CD4-positive, alpha-beta T cell treated with Interferon gamma for 1 hour (primary cell): ENCODE measurements around the gene RIPK3.
A peak's percentile ranks its signal among the peaks of the same experiment; 100 is the strongest.
"Not testable (repeated sequence)": the region's sequence is repeated elsewhere in the genome, so short reads cannot be mapped to it uniquely, and the experiment has no call there.

Experiments used
- DNase-seq: peaks from one replicate; pipeline ENCODE4 v3.0.0-alpha.2; 2020

RIPK3 gene

DNA sequence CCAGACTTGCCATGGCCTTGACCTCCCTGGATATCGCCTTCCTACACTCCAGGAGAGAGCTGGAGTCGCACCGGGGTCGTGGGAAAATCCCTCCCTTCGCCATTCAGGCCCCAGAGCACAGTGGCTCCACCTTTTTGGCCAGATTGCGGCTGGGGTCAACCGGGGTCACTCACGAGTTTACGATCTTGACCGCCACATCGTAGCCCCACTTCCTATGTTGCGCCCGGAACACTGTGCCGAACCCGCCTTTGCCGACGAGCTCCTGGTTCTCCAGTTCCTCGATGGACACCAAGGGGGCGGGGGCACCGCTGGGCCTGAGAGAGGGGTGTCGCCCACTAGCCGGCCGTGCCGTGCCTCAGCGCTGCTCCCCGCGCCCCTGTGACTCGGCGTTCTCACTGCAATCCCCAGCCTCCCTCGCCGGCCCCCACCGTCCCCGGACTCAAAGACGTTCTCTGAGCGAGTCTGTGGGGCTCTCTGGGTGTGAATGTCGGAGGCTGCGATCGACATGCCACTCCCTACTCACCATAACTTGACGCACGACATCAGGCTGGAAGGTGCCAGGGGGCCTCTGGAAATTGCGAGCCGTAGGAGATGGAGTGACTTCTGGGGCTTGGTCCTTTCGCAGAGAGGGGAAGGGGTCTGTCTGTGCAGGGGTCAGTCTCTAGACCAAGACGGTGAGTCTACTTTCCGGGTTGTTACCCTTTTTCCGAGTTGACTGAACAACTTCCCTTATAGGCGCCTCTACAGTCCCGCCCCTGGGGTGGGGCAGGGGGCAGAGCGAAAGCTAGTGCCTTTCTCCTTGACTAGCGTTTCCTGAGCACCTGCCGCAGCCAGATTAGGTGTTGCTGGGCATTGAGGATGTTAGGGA is at the start of gene RIPK3:
Gene RIPK3, minus strand, starts transcription at position 708 of the 868 bp plus-strand sequence. Its CDS starts 165 bp downstream, at position 543.
- peak; percentile 62 for DNase-seq

DNA sequence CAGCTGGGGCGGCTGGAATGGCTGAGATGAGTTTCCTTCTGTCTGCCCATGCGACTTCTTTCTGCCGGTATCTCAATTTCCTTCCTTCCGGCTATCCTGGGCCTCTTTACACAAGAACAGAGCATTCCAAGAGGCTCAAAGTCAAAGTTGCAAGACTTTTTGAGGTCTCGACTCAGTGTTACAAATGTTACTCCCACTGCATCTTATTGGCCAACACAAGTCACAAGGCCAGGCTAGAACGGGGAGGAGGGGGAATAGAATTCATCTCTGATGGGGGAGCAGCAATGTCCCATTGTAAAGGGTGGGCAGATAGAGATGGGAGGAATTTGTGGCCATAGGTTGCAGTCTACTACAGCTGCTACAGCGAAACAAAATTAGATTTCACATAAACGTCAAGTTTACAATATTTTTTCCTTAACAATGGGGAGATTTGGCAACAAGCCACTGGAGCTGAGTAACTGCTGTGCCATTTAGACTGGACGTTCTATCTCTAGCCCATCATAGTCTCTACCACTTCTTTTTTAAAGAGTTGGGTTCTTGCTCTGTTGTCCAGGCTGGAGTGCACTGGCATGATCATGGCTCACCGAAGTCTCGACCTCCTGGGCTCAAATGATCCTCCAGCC is 49.5 kb upstream of the RIPK3 start:
- DNase-seq = no peak

DNA sequence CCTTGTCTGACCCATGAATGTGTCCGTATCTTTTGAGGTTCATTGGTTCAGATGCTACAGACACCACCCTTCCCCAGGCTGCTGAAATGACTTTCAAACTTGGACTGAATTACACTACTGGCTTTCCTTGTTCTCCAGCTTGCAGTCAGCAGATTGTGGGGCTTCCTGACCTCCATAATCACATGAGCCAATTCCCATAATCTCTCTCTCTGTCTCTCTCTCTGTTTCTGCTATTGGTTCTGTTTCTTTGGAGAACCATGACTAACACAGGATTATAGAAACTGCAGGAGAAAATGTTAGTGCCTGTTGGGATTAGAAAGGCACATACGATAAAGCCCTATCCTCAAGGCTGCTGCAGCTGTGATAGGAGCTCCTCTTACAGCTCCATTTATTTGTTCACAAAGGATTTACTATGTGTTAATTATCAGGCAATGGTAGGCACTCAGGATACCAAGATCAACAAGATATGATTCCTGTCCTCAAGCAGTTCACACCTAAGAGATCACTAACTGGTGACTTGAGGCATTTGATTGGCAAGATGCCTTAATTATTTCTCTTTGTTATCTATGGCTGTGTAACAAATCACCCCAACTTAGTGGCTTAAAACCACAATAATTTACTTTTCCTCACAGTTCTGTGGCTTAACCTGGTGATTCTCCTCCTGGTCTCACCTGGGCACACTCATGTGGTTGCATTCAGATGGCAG is 48.8 kb upstream of the RIPK3 start:
- no peak for DNase-seq

GRCh38 chr14:24387579-24387978 is 47.8 kb upstream of the RIPK3 start:
- DNase-seq = not testable (repeated sequence)

DNA sequence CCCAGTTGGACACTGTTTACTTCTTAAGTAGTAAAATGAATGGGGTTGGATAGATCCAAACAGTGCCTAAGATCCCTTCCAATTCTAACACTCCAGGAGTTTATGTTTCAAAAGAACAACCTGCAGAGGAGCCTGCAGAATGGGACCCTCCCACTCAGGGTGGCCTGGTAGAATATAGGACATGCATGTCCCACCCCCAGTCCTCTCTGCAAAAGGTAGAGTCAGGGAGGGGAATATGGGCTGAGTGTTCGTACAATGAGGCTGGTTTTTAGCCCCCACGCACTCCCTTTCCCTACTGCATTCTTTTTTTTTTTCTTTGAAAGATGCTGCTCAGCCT is 47.2 kb upstream of the RIPK3 start:
- no peak for DNase-seq

DNA sequence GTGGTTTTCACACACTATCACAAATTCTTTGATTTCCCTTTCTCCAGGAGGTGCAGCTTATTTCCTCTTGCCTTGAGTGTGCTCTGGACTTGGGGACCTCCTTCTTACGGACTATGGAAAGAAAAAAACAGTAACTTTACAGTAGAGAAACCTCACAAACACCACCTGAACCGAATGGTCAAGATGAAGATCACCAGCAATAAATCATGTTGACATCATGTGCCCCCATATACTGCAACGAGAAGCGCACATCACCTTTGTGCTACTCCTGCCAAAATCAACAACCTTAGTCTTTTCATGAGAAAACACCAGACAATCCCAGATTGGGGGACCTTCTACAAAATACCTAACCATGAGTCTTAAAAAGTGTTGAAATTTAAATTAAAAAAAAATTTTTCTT is 45.7 kb upstream of the RIPK3 start:
- no peak for DNase-seq

- DNase-seq = no peak
Measured at GRCh38 chr14:24384169-24384568, 44.4 kb upstream of the RIPK3 start.

- DNase-seq = no peak
Measured at GRCh38 chr14:24382064-24382371, 42.2 kb upstream of the RIPK3 start.

DNA sequence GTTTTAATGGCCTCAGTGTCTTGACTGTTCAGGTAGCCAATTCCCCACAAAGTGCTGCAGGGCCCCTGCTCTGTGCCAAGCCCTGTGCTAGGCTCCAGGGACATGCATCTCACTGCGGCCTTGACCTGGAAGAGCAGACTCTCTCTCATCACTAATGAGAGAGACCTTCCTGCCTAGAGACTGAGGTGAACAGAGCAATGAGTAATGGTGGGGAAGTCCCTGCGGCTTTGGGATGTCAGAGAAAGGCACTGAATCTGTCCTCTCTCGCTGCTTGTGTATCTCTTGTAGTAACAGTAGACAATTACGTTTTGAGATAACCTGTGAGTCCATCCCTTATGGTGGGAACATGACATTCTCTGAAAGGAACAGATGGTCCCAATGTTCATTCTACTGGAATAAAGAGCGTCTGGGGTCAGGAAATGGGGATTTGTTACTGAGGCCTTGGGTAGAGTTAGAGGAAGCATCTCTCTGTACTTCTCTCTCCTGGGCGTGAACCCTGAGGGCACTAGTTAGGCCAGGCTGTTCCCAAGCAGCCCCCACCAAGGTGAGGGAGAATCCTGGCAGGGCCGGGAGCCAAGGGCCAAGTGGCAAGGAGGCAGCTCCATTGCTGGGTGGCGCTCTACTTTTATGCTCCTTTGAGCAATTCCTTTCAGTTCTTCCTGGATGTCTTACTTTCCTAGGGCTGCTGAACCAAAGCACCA is 41.7 kb upstream of the RIPK3 start:
- no peak for DNase-seq

GRCh38 chr14:24379907-24380730 is 40.3 kb upstream of the RIPK3 start:
- no peak for DNase-seq

DNA sequence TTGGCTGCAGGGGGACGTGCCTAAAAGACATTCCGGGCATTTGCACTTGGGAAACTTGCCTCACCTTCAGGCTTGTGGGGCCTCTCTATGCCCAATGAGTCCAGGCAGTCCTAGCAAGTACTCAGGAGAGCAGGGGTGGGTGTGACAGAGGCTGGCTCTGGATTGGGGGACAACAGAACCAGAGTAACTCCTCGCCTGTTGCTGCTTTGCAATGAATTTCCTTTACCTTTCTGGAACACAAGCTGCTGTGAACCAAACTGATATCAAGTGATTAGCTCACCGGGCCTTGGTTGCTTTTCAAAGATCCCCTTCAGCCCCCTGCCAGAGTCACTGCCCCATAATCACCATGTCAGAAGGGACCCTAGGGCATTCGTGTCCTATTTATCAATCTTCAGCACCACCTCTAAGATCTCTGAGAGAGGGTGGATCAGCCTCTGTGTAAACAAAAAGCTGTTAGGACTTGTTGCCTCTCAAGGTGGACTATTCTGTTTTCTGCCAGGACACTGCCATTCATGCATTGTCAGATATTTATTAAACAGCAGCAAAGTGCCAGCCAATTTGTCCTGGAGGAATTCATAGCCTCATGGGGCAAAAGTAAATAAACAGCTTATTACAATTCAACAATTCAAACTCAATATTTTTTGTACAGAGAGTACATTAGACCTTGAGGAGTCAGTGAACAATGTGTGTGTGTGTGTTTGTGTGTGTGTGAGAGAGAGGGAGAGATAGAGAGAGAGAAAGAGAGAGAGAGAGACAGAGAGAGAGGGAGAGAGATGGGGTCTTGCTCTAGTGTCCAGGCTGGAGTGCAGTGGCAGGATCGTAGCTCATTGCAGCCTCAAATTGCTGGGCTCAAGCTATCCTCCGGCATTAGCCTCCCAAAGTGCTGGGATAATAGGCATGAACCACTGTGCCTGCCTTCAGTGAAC is 39.5 kb upstream of the RIPK3 start:
- DNase-seq = no peak

DNA sequence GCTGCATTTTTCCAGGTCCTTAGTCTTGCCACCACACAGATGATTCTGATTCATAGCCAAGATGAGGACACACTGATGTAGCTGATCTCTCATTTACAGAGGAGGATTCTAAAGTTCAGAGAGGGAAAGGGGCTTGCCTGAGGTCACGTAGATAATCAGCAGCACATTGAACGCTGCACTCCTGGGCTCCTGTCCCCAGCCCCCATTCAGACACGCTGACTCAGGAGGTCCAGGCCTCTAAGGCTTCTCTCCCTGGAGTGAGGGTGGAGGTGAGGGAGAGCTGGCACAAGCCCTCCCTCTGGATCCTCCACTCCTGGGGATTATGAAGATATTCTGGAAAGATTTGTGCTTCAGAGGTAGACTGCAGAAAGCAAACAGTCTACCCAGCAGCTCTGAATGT is 38.5 kb upstream of the RIPK3 start:
- no peak for DNase-seq

- DNase-seq = no peak
Measured at GRCh38 chr14:24377657-24378056, 37.9 kb upstream of the RIPK3 start.

DNA sequence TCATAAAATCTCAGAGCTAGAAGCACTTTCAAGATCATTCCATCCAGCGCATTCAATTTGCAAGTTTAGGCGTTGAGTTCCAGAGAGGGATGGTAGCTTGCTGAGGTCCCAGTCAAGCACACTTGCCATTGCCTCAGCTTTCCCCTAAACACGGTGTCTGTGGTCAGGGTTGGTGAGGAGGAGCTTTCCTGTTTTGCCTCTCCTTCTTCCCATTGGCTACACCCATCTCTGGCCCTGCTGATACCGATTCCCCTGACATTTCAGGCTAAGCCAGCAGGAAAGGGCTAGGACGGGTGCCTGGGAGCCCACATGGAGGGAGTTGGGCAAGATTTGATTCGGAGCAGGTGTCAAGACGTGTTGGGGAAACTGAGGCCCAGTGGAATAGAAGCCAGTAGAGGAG is 37.3 kb upstream of the RIPK3 start:
- no peak for DNase-seq

GRCh38 chr14:24376448-24377070 is 36.8 kb upstream of the RIPK3 start:
- DNase-seq = no peak

DNA sequence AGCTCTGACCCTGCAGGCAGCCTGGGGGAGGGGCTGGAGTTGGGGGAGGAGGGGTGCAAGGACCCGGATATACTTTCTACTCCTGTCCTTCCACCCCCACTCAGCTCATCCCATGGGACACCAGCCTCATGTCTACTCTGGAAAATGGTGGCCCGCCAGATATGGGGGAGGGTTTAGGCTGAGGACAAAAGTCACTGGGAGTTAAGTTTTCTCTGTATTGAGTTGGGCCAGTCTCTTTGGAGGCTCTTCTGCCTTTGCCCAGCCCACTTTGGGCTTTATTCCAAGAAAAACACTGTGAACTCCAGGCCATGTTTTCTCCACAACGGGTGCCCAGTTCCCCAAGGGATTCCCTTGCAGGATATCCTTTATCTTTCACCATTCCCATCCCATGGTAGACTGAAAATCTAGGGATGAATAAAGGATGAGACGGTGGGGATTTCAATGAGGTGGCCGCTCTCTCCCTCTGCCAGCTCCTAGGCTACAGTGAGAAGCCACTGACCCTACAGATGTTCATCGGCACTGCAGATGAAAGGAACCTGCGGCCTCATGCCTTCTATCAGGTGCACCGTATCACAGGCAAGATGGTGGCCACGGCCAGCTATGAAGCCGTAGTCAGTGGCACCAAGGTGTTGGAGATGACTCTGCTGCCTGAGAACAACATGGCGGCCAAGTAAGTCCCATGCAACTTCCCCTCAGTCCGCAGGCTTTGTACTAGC is 33.1 kb upstream of the RIPK3 start:
- no peak for DNase-seq

- not testable (repeated sequence) for DNase-seq
Measured at GRCh38 chr14:24371605-24372004, 31.8 kb upstream of the RIPK3 start.

DNA sequence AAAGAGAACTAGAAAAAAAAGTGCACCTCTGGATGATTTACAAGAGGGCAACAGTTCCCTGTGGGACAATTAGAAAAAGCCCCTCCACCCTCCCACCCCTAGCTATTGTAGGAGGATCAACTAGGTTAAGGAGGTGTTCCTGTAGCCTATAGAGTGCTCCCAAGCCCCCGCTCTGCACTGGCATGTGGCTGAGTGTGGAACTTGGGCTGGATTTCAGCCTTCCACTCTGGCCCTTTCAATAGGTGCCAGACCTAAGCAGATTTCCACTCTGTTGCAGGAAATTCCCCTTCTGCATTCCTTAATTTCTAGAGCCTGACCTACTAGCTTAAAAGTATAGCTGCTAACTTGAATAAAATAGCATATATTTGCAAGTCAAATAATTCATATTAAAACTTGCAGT is 31.0 kb upstream of the RIPK3 start:
- DNase-seq = no peak

DNA sequence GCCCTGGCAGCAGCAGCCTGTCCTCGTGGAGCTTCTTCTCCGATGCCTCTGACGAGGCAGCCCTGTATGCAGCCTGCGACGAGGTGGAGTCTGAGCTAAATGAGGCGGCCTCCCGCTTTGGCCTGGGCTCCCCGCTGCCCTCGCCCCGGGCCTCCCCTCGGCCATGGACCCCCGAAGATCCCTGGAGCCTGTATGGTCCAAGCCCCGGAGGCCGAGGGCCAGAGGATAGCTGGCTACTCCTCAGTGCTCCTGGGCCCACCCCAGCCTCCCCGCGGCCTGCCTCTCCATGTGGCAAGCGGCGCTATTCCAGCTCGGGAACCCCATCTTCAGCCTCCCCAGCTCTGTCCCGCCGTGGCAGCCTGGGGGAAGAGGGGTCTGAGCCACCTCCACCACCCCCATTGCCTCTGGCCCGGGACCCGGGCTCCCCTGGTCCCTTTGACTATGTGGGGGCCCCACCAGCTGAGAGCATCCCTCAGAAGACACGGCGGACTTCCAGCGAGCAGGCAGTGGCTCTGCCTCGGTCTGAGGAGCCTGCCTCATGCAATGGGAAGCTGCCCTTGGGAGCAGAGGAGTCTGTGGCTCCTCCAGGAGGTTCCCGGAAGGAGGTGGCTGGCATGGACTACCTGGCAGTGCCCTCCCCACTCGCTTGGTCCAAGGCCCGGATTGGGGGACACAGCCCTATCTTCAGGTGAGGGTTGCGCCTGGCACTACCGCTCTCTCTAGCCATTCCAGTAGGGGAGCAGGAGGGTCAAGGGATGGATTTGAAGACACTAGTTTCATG is 30.3 kb upstream of the RIPK3 start:
- no peak for DNase-seq
